Lower leg skin (tissue), 4 donors: ENCODE results near the gene SSR1. TPM values are rescaled to one million over a fixed set of nuclear protein-coding genes. Genes with fewer than 3 reads are reported as not detected.
"Not testable (repeated sequence)": the region's sequence is repeated elsewhere in the genome, so short reads cannot be mapped to it uniquely, and the experiment has no call there.

Experiments
- DNase-seq, 2 donors: peaks; one replicate each; pipeline ENCODE4 v3.0.0-alpha.2; 2019; ENCODE audit warnings: low spot score in 2 of 2
- H3K4me3 ChIP-seq: fragments of 200-600 bp; sonication (generic); 2 replicates; pipeline ENCODE4 v1.5.1; 2017; ENCODE audit warnings: mild to moderate bottlenecking, low read depth; ENCODE audit not compliant: poor library complexity, severe bottlenecking
- POLR2A ChIP-seq, 2 donors: fragments of 450-650 bp; IDR thresholded peaks; one replicate each; pipeline ENCODE4 v1.6.1; 2016 to 2017; ENCODE audit warnings: antibody characterized with exemption in 2 of 2, mild to moderate bottlenecking in 1 of 2, moderate library complexity in 1 of 2
- WGBS, 2 donors: methylation state at CpG; one replicate each; pipeline ENCODE4 v1.1.5; 2018; 5-methylcytosine and 5-hydroxymethylcytosine counted together
- intact Hi-C: fragments of 100-400 bp; cut with DNase I; formaldehyde crosslinking; loops from one replicate; pipeline ENCODE4 v1.15.0; 2023; ENCODE audit warnings: low total_unique reads
- total RNA-seq, 4 donors: library from RNA; depleted of rRNA; stranded (reverse); fragments of >200 nt; gene quantifications; one replicate each; pipeline ENCODE4 v1.1.0, GENCODE V29; 2016
- TF ChIP-seq, protein P1 (sequence below), 3 donors: fragments of 450-650 bp; IDR thresholded peaks; one replicate each; pipeline ENCODE4 v1.5.1; 2016; ENCODE audit warnings: antibody characterized with exemption in 3 of 3, mild to moderate bottlenecking in 3 of 3, moderate library complexity in 2 of 3

Gene SSR1
- total RNA-seq, 4 donors from 2014 or later, result 31.4 to 42.9 (median 35.3) TPM

- 81 to 95% methylated on average over 3 of the region's 3 CpGs for WGBS, 2 donors
- intact Hi-C loops, result no loop called here
- H3K4me3 ChIP-seq, result no peak overlapping the region
- TF ChIP-seq POLR2A (IDR thresholded peaks at IDR 0.05), result no peak
- TF ChIP-seq, protein P1, sequence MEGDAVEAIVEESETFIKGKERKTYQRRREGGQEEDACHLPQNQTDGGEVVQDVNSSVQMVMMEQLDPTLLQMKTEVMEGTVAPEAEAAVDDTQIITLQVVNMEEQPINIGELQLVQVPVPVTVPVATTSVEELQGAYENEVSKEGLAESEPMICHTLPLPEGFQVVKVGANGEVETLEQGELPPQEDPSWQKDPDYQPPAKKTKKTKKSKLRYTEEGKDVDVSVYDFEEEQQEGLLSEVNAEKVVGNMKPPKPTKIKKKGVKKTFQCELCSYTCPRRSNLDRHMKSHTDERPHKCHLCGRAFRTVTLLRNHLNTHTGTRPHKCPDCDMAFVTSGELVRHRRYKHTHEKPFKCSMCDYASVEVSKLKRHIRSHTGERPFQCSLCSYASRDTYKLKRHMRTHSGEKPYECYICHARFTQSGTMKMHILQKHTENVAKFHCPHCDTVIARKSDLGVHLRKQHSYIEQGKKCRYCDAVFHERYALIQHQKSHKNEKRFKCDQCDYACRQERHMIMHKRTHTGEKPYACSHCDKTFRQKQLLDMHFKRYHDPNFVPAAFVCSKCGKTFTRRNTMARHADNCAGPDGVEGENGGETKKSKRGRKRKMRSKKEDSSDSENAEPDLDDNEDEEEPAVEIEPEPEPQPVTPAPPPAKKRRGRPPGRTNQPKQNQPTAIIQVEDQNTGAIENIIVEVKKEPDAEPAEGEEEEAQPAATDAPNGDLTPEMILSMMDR (IDR thresholded peaks at IDR 0.05), result no peak
- DNase-seq, result no peak
Observed at GRCh38 chr6:7341271-7341670, 28.3 kb upstream of the SSR1 start.

DNA sequence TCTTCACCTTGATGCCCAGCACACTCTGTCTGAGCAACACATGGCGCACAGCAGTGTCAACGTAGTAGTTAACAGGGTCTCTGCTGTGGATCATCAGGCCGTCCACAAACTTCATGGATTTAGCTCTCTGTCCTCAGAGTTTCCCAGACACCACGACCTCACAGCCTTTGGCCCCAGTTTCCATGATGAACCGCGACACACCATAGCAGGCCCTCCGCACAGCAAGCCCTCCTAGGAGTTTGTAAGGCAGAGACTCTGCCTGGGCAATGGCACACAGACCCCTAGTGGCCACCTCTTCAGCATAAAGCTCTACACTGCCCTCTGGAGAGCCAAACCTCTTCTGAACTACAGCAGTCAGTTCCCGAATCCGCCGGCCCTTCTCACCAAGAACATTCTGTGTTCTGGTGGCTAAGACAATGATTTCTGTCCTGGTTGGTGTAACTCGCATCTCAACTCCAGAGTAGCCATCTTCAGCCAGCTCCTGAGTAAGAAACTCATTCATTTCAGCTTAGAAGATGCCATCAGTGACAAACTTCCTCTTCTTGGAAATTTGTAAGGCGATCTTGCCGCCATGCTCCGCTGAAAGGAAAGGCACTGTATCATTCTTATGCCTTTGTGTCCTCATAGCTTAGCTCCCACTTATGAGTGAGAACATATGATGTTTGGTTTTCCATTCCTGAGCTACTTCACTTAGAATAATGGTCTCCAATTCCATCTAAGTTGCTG, 26.2 kb upstream of the SSR1 start:
- intact Hi-C loops, H3K4me3 ChIP-seq, DNase-seq: not testable (repeated sequence)
- WGBS, 2 donors, result 81 to 86% methylated on average over 14 of the region's 14 CpGs

- DNase-seq, result no peak
Observed at GRCh38 chr6:7338031-7338430, 25.0 kb upstream of the SSR1 start.

DNA sequence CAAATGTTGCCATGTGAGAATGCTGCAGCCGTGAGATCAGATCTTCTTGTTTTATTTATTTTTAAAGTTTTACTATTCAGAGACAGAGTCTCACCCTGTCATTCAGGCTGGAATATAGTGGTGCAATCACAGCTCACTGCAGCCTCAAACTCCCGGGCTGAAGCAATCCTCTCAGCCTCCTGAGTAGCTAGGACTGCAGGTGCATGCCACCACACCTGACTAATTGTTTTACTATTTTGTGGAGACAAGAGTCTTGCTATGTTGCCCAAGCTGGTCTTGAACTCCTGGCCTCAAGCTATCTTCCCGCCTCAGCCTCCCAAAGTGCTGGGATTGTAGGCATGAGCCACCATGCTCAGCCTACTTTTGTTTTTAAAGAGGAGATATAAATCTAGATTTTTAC, 22.5 kb upstream of the SSR1 start:
- 83 to 85% methylated on average over 3 of the region's 3 CpGs for WGBS, 2 donors

More at GRCh38 chr6:7338031-7338430, 25.0 kb upstream of the SSR1 start:
- WGBS, 2 donors, result 90 to 93% methylated on average over 2 of the region's 2 CpGs
- intact Hi-C loops, result no loop called here
- H3K4me3 ChIP-seq, result no peak overlapping the region
- TF ChIP-seq, protein P1 (IDR thresholded peaks at IDR 0.05), result no peak
- TF ChIP-seq POLR2A (IDR thresholded peaks at IDR 0.05), result no peak

DNA sequence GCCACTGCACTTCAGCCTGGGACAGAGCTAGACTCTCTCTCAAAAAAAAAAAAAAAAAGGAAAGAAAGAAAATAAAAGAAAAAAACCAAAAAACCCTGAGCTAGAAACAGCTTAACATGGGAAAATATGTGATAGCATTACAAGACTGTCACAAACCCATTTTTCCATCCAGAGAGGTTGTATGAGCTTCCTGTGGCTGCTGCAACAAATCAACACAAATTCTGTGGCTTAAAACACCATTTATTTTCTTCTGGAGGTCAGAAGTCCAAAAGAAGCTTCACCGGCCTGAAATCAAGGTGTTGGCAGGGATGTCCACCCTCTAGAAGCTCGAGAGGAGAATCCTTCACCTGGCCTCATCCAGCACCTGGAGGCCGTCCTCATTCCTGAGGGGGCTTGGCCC, 21.7 kb upstream of the SSR1 start:
- no peak overlapping the region for H3K4me3 ChIP-seq
- intact Hi-C loops, result no loop called here
- TF ChIP-seq POLR2A (IDR thresholded peaks at IDR 0.05), result no peak
- TF ChIP-seq, protein P1 (IDR thresholded peaks at IDR 0.05), result no peak
- no peak for DNase-seq
- WGBS, 2 donors, result 90 to 97% methylated on average over 3 of the region's 3 CpGs

More for the DNA sequence above, 22.5 kb upstream of the SSR1 start:
- no peak for DNase-seq
- TF ChIP-seq POLR2A (IDR thresholded peaks at IDR 0.05), result no peak
- TF ChIP-seq, protein P1 (IDR thresholded peaks at IDR 0.05), result no peak
- H3K4me3 ChIP-seq, result no peak overlapping the region
- intact Hi-C loops, result no loop called here

DNA sequence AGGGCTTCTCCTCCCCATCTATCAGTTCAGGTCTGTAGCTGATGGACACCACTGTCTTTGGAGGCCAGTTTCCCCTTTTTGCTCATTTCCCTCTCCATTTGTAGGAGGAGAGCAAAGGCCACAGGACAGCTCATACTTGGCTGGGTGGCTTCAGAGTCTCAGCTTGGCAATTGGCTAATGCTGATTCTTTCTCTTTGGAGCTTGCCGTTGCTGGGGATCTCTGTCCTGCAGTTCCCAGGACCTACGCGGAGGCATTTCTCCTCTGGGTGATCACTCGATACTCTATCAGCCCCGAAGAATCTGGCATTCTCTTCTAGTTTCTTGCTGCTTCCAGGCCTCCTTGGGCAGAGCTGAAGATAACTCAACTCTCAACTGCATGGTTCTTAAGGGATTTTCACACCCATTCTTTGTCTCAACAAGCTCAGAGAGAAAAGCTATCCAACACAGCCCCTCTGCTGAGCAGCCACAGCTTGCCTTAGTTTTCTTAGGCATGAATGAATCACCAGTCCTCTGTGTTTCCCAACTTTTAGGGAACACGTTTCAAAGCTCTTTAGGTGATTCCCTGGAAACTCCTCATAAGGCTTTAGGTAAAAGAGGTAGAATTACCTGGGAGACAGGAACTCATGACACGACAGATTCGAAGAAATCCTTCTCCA, 19.2 kb upstream of the SSR1 start:
- no peak overlapping the region for H3K4me3 ChIP-seq
- DNase-seq, result no peak
- no peak for TF ChIP-seq POLR2A (IDR thresholded peaks at IDR 0.05)
- TF ChIP-seq, protein P1 (IDR thresholded peaks at IDR 0.05), result no peak
- intact Hi-C loops, result no loop called here
- WGBS, 2 donors, result 54 to 56% methylated on average over 8 of the region's 8 CpGs
